ENCODE measurements around the gene CWC27.

CWC27 gene

DNA sequence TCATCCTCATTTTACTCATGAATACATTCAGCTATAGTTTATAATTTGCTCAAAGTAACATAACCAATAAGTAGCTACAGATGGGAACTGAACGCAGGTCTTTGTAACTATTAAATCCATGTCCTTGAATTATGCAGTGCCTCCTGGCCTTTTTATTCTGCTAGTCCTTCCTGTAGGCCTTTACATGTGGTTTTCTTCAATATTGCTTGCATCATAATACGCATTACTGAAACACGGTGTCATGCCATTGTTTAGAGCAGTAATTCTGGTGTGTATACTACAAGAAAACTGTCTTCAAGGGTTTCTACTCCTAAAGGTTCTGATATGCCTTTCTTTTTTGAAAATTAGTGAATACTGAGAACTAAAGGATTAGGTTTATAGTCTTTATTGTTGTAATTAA is 20.7 kb downstream of the CWC27 start:
- H3K27me3 ChIP-seq (ENCODE audit: control insufficient read depth, insufficient read depth, low read length): no peaks in the 10 kb centered on the region
- no peak overlapping the region for H3K9ac ChIP-seq (ENCODE audit: low read length)
- no peak overlapping the region for H3K27ac ChIP-seq (ENCODE audit: low read depth, low read length)
- no peak overlapping the region for H3K4me3 ChIP-seq (ENCODE audit: low read depth, low read length)
- no peaks in the 10 kb centered on the region for H3K9me3 ChIP-seq (ENCODE audit: control insufficient read depth, insufficient read depth, low read depth, low read length)
- peaks cover 24% of the 10 kb centered on the region for H3K36me3 ChIP-seq (ENCODE audit: control insufficient read depth, insufficient read depth, low read length)
- no peaks in the 10 kb centered on the region for H3K4me1 ChIP-seq (ENCODE audit: control insufficient read depth, insufficient read depth, low read length)

DNA sequence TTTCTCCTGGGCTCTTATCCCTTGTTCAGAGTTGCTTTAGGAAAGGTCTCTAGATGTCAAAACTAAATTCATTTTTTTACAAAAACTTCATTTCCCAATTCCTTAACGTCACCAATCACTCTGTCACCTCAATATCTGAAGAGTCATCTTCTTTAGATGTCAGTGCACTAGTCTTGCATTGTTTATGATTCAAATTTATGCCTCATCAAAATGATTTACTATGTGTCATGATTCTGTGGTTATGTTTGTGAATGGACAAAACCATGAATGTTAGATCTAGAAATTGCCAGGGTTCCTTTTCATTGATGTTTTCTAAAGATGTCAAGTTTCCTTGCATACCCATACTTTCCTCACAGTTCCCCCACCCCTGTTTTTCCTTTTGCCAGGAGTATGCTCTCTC is 21.5 kb downstream of the CWC27 start:
- Histone ChIP-seq H3K9me3 (ENCODE audit: control insufficient read depth, insufficient read depth, low read depth, low read length) (no peaks in the 10 kb centered on the region), H3K27ac (ENCODE audit: low read depth, low read length) (no peak overlapping the region), H3K4me3 (ENCODE audit: low read depth, low read length) (no peak overlapping the region), H3K4me1 (ENCODE audit: control insufficient read depth, insufficient read depth, low read length) (no peaks in the 10 kb centered on the region), H3K27me3 (ENCODE audit: control insufficient read depth, insufficient read depth, low read length) (no peaks in the 10 kb centered on the region), H3K9ac (ENCODE audit: low read length) (no peak overlapping the region), H3K36me3 (ENCODE audit: control insufficient read depth, insufficient read depth, low read length) (peaks cover 24% of the 10 kb centered on the region)

DNA sequence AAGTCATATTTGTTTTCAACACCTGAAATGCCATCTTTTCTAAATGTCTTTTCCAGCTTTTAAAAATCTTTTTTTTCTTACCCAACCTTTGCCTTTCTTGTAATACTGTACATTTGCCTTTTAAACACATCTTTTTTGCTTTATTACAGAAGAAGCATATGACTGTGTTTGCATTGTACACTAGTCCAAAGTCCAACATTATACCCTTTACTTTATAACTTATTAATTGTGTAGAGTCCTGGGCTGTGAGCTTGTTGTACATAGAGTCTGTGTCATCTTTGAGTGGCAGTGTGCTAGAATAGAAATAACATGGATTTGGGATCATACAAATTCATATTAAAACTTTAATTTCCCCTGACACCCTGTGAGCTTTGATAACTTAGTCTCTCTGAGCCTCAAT is 23.7 kb downstream of the CWC27 start:
- Histone ChIP-seq H3K4me3 (ENCODE audit: low read depth, low read length) (no peak overlapping the region), H3K36me3 (ENCODE audit: control insufficient read depth, insufficient read depth, low read length) (peaks cover 16% of the 10 kb centered on the region), H3K27ac (ENCODE audit: low read depth, low read length) (no peak overlapping the region), H3K9me3 (ENCODE audit: control insufficient read depth, insufficient read depth, low read depth, low read length) (no peaks in the 10 kb centered on the region), H3K9ac (ENCODE audit: low read length) (no peak overlapping the region), H3K4me1 (ENCODE audit: control insufficient read depth, insufficient read depth, low read length) (no peaks in the 10 kb centered on the region), H3K27me3 (ENCODE audit: control insufficient read depth, insufficient read depth, low read length) (no peaks in the 10 kb centered on the region)

- no peak overlapping the region for H3K9ac ChIP-seq (ENCODE audit: low read length)
- H3K27ac ChIP-seq (ENCODE audit: low read depth, low read length): no peak overlapping the region
- H3K4me3 ChIP-seq (ENCODE audit: low read depth, low read length): no peak overlapping the region
- no peaks in the 10 kb centered on the region for H3K9me3 ChIP-seq (ENCODE audit: control insufficient read depth, insufficient read depth, low read depth, low read length)
- peaks cover 12% of the 10 kb centered on the region; the same call in 1 of the 2 replicates for H3K36me3 ChIP-seq (ENCODE audit: control insufficient read depth, insufficient read depth, low read length)
- no peaks in the 10 kb centered on the region for H3K4me1 ChIP-seq (ENCODE audit: control insufficient read depth, insufficient read depth, low read length)
- H3K27me3 ChIP-seq (ENCODE audit: control insufficient read depth, insufficient read depth, low read length): no peaks in the 10 kb centered on the region
Measured at GRCh38 chr5:64794053-64794770, 25.5 kb downstream of the CWC27 start.

- Histone ChIP-seq H3K4me3 (ENCODE audit: low read depth, low read length) (no peak overlapping the region), H3K9me3 (ENCODE audit: control insufficient read depth, insufficient read depth, low read depth, low read length) (no peaks in the 10 kb centered on the region), H3K9ac (ENCODE audit: low read length) (no peak overlapping the region), H3K36me3 (ENCODE audit: control insufficient read depth, insufficient read depth, low read length) (peaks cover 5% of the 10 kb centered on the region), H3K27me3 (ENCODE audit: control insufficient read depth, insufficient read depth, low read length) (no peaks in the 10 kb centered on the region), H3K4me1 (ENCODE audit: control insufficient read depth, insufficient read depth, low read length) (no peaks in the 10 kb centered on the region), H3K27ac (ENCODE audit: low read depth, low read length) (no peak overlapping the region)
Measured at GRCh38 chr5:64796301-64796700, 27.6 kb downstream of the CWC27 start.

DNA sequence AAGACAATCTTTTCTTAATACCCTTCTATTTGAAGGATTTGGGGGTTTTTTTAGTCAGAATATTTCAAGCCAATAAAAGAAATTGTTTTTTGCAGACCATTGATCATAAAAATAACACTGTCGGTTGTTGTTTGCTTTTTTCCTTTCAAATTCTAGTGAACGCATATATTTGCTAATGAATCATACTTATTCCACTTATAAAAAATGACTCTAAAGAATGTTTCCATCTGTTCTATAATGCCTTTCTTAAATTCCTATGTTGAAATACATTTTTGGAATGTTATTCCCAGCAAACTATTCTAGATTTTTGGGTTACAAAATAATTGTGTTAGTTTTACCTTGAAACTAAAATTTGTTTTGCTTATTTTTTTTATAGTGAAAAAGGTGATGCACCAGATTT is 32.2 kb downstream of the CWC27 start:
- H3K27ac ChIP-seq (ENCODE audit: low read depth, low read length): no peak overlapping the region
- H3K36me3 ChIP-seq (ENCODE audit: control insufficient read depth, insufficient read depth, low read length): peaks cover 33% of the 10 kb centered on the region
- H3K27me3 ChIP-seq (ENCODE audit: control insufficient read depth, insufficient read depth, low read length): no peaks in the 10 kb centered on the region
- no peak overlapping the region for H3K9ac ChIP-seq (ENCODE audit: low read length)
- H3K4me3 ChIP-seq (ENCODE audit: low read depth, low read length): no peak overlapping the region
- H3K4me1 ChIP-seq (ENCODE audit: control insufficient read depth, insufficient read depth, low read length): no peaks in the 10 kb centered on the region
- no peaks in the 10 kb centered on the region for H3K9me3 ChIP-seq (ENCODE audit: control insufficient read depth, insufficient read depth, low read depth, low read length)

- Histone ChIP-seq H3K27me3 (ENCODE audit: control insufficient read depth, insufficient read depth, low read length) (no peaks in the 10 kb centered on the region), H3K4me3 (ENCODE audit: low read depth, low read length) (no peak overlapping the region), H3K9ac (ENCODE audit: low read length) (no peak overlapping the region), H3K9me3 (ENCODE audit: control insufficient read depth, insufficient read depth, low read depth, low read length) (no peaks in the 10 kb centered on the region), H3K27ac (ENCODE audit: low read depth, low read length) (no peak overlapping the region), H3K4me1 (ENCODE audit: control insufficient read depth, insufficient read depth, low read length) (no peaks in the 10 kb centered on the region), H3K36me3 (ENCODE audit: control insufficient read depth, insufficient read depth, low read length) (peaks cover 28% of the 10 kb centered on the region)
Measured at GRCh38 chr5:64806537-64806936, 37.8 kb downstream of the CWC27 start.

DNA sequence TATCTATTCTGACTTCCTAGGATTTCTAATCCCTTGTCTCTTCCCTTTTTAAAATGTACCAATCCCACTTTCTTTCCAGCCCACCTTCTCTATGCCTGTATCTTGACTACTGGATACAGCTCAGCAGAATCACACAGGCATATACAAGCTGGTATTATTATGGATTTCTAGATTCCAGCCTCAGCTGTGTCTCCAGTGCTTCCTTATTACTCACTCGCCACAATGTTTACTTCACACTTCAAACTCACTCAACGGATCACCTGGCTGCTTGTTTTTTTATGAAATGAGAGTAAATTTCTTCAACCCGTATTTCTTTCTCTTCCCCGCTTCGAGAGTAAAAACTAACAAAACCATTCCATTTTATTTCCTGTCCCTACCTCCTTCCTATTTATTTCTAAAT is 38.8 kb downstream of the CWC27 start:
- H3K27ac ChIP-seq (ENCODE audit: low read depth, low read length): no peak overlapping the region

GRCh38 chr5:64811050-64811640 is 42.4 kb downstream of the CWC27 start:
- Histone ChIP-seq H3K9ac (ENCODE audit: low read length) (no peak overlapping the region), H3K27ac (ENCODE audit: low read depth, low read length) (no peak overlapping the region), H3K36me3 (ENCODE audit: control insufficient read depth, insufficient read depth, low read length) (no peaks in the 10 kb centered on the region; the same call in 1 of the 2 replicates)

More for the DNA sequence above, 38.8 kb downstream of the CWC27 start:
- no peaks in the 10 kb centered on the region for H3K4me1 ChIP-seq (ENCODE audit: control insufficient read depth, insufficient read depth, low read length)
- peaks cover 22% of the 10 kb centered on the region for H3K36me3 ChIP-seq (ENCODE audit: control insufficient read depth, insufficient read depth, low read length)
- no peaks in the 10 kb centered on the region for H3K27me3 ChIP-seq (ENCODE audit: control insufficient read depth, insufficient read depth, low read length)
- H3K9me3 ChIP-seq (ENCODE audit: control insufficient read depth, insufficient read depth, low read depth, low read length): no peaks in the 10 kb centered on the region
- H3K9ac ChIP-seq (ENCODE audit: low read length): no peak overlapping the region
- H3K4me3 ChIP-seq (ENCODE audit: low read depth, low read length): no peak overlapping the region

DNA sequence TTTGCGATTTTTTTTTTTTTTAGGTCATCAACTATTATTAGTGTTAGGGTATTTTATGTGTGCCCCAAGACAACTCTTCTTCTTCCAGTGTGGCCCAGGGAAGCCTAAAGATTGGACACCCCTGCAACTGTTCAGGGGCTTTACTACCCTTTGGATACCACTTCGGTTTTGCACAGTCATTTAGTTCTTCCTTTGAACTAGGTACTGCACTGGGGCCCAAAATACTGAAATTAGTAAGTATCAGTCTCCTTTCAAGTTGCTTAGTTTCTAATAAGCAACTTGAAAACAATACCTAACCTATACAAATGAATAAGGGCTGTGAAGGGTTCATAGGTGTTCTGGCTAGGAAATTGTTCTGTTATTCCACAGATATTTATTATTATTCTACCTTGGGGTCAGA is 45.3 kb downstream of the CWC27 start:
- H3K9me3 ChIP-seq (ENCODE audit: control insufficient read depth, insufficient read depth, low read depth, low read length): no peaks in the 10 kb centered on the region

More at GRCh38 chr5:64811050-64811640, 42.4 kb downstream of the CWC27 start:
- Histone ChIP-seq H3K4me3 (ENCODE audit: low read depth, low read length) (no peak overlapping the region), H3K4me1 (ENCODE audit: control insufficient read depth, insufficient read depth, low read length) (no peaks in the 10 kb centered on the region), H3K27me3 (ENCODE audit: control insufficient read depth, insufficient read depth, low read length) (no peaks in the 10 kb centered on the region), H3K9me3 (ENCODE audit: control insufficient read depth, insufficient read depth, low read depth, low read length) (no peaks in the 10 kb centered on the region)

GRCh38 chr5:64818245-64818644 is 49.5 kb downstream of the CWC27 start:
- Histone ChIP-seq H3K4me3 (ENCODE audit: low read depth, low read length) (no peak overlapping the region), H3K27ac (ENCODE audit: low read depth, low read length) (no peak overlapping the region; the same call in 1 of the 2 replicates), H3K4me1 (ENCODE audit: control insufficient read depth, insufficient read depth, low read length) (peaks cover 15% of the 10 kb centered on the region; the same call in 1 of the 2 replicates), H3K36me3 (ENCODE audit: control insufficient read depth, insufficient read depth, low read length) (peaks cover 3% of the 10 kb centered on the region), H3K27me3 (ENCODE audit: control insufficient read depth, insufficient read depth, low read length) (no peaks in the 10 kb centered on the region), H3K9me3 (ENCODE audit: control insufficient read depth, insufficient read depth, low read depth, low read length) (no peaks in the 10 kb centered on the region), H3K9ac (ENCODE audit: low read length) (no peak overlapping the region)

More for the DNA sequence above, 45.3 kb downstream of the CWC27 start:
- no peaks in the 10 kb centered on the region for H3K27me3 ChIP-seq (ENCODE audit: control insufficient read depth, insufficient read depth, low read length)
- no peak overlapping the region for H3K27ac ChIP-seq (ENCODE audit: low read depth, low read length)
- peaks cover 3% of the 10 kb centered on the region for H3K36me3 ChIP-seq (ENCODE audit: control insufficient read depth, insufficient read depth, low read length)
- no peak overlapping the region for H3K4me3 ChIP-seq (ENCODE audit: low read depth, low read length)
- peaks cover 15% of the 10 kb centered on the region; the same call in 1 of the 2 replicates for H3K4me1 ChIP-seq (ENCODE audit: control insufficient read depth, insufficient read depth, low read length)
- H3K9ac ChIP-seq (ENCODE audit: low read length): no peak overlapping the region
